HG03025 (cell line): Measurements from ENCODE around the gene PDRG1.
A peak's percentile ranks its signal among the peaks of the same experiment; 100 is the strongest.

ENCODE experiments used
- ATAC-seq: cut with Tn5 transposase; IDR thresholded peaks from one replicate; pipeline ENCODE4 v1.9.1; 2021; ENCODE audit warnings: mild to moderate bottlenecking, moderate library complexity; ENCODE audit not compliant: unreplicated experiment, low FRiP score

PDRG1 gene

DNA sequence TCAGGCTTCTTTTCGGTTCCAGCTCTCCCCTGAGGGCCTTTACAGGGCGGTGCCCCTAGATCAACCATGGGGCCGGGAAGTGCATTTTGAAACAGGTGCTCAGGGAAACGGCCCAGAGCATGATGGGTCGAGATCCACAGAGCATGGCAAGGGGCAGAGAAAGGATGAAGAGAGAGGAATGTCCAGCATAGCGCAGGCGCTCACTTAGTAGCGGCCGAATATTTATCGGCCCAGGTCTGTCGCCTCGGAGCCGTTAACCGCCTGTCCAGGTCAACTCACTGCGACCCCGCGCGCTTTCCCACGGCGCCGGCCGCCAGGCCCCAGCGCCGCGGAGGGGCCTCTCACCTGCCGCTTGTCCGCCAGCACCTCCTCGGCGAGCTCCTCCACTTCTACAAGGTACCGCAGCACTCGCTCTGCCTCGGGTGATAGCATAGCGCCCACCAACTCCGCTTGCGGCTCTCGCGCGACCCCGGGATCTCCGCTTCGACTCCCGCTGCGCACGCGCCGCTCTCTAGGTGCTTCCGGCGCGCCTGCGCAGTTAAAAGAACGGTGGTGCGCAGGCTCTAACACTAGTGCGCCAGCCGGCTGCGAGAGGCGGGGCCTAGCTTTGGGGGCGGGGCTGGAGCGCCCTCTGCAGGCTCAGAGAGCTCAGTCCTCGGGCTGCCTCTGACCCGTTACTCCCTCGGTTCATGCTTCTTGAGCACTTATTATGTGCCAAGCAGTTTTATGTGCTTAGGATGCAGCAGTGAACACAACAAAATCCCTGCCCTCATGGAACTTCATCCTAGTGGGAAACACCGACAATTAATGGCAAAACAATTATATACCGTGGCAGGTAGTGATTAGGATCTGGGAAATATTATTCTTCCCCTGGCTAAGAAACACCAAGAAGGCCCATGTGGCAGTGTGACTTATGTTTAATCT is at the start of gene PDRG1:
Gene PDRG1 (minus strand): TSS at position 517 of the 924 bp plus-strand sequence. CDS start 85 bp downstream, at position 432.
- ATAC-seq: peak; percentile 81

DNA sequence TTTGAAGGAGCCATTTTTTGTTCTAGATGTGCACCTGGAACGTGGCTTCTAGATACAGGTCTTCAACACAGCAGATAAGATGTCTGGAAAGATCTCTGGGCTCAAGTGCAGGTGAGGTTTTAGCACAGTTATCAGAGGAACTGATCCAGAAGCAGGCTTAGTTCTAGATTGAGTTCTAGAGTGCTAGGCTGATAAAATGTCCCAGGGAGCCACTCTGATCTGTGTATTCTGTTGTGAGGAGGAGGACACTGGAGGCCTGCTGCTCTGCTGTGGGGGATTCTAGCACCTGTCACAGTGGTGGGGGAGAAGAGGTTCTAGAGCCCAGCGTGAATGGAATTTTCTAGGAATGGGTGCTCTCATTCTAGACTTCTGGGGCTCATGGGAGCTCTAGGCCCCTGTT is 46.4 kb upstream of the PDRG1 start:
- ATAC-seq: no peak

DNA sequence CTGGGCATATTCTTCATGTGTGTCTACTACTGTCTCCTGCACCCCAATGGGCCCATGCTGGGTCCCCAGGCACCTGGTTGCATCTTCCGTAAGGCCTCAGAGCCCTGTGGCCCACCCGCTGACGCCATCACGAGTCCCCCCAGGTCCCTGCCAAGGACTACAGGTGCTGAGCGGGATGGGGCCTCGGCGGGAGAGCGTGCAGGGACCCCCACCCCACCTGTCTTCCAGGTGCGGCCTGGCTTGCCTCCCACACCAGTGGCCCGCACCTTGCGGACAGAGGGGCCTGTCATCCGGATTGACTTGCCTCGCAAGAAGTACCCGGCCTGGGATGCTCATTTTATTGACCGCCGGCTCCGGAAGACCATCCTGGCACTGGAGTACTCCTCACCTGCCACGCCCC is 45.1 kb upstream of the PDRG1 start:
- ATAC-seq: no peak

DNA sequence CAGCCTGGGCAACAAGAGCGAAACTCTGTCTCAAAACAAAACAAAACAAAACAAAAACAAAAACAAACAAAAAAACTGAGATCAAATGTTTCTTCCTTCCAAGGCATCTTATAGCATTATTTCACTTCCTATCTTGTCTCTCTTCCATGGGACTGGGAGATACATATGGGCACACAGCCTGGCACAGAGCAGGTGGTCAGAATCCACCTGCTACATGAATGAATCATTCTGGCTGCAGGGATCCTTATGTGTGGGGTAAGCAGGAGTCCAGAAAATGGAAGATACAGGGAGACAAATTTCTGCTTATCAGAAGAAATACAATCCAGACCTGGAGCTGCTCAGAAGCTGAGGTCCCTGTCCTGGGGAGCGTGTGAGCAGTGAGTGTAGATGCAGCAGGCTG is 40.2 kb upstream of the PDRG1 start:
- no peak for ATAC-seq

DNA sequence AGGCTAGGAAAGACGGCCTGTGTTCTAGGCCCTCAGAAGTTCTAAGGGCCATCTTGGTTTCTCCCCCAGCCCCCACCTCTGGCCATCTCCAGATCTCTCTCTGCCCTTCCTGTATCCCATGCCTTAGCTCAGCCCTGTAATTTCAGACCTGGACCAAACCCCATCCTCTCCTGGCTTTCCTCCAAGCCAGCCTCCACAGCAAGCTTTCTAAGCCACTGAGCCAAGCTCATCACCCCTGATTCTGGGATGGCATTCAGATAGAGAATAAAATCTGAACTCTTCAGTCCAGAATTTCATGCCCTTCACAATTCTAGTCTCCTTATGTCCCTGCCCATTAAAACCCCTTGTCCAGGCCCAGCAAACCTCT is 39.5 kb upstream of the PDRG1 start:
- no peak for ATAC-seq

DNA sequence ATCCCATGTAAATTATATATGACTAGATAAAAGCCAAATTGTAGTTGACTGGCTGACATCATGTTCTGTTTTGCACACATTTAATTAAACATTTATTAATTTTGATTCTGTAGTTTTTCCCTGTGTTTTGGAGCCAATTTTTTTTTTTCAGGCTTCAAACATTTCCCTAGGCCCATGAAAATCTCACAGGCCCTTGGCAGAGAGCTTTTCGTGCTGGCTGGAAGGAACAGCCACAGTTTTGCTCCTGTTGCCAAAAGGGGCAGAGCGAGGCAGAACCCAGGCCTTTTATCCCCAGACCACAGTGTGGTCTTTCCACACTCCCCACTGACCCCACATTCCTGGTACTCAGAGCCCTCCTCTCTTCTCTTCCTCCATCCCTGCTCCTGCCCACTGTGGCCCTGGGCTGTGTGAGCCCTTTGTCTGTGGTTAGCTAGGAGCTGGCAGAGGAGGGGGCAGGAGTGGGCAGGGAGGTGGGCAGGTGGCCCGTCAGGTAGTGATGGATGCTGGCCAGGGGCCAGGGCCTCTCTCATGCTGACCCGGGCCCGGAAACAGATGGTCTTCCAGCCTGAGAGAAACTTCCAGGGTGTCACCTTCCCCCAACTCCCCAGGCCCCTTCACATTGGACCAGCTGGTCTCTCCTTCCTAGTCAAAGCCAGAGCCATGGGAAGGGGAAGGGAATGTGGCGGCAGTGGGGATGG is 38.9 kb upstream of the PDRG1 start:
- no peak for ATAC-seq

DNA sequence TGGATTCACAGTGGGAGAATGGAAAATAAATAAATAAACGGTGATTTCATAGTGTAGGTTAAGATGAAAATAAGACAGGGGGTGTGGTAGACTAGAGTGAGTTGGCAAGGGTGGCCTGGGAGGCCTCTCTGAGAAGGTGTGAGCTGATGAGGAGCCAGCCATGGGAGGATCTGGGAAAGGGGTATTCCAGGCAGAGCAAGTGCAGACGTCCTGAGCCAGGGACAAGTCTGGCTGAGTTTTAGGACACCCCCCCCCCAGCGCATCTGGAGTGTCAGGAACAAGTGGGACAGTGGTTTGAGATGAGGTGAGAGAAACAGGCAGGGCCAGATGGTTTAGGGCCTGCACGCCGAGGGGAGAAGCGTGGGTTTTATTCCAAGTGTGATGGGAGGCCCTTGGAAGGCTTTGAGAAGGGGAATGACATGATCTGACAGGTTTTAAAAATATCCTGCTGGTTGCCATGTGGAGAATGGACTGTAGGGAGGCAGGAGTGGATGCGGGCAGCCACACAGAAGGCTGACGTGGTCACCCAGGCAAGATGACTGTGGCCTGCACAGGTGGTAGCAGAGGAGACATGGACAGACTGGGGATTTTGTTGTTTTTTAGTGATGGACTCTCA is 37.3 kb upstream of the PDRG1 start:
- no peak for ATAC-seq

DNA sequence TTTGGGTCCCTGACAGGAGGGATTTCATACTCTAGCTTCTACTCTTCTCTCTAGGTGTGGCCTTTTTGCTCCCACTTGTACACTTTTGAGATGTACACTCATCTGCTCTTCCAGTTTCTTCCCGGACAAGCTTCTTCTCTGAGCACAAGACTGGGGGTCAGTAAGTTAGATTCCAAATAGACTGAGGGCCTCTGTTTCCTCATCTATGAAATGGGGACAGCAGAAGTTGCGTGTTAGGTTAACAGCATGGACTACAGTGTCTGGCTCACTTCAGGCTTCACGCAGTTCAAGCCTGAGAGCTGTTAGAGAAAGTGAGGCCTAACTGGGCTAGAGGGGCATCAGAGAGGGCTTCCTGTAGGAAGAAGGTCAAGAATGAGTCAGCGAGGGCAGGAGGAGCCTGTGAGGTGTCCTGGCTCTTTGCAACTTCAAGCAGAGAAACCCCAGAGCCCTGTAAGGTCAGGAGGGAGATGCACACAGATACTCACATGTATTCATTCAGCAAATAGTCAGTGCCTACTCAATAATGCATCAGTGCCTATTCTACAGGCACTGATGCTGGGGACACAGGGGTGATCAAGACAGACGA is 36.7 kb upstream of the PDRG1 start:
- no peak for ATAC-seq

DNA sequence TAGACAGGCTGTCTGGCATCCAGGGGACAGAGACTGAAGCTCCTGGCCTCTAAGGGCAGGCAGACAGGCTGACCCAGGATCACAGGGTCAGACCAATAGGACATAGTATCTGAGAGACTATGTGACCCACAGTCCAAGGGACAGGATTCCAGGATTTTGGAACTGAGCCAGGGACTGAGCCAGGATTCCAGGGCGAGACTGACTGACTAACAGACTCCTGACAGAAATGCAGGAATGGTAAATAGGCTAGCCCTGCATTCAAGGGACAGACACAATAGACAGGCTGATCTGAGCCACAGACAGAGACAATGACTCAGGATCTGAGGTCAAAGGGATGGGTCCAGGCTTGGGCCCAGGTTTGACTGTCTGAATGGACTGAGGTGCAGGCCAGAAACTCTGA is 35.9 kb upstream of the PDRG1 start:
- no peak for ATAC-seq

DNA sequence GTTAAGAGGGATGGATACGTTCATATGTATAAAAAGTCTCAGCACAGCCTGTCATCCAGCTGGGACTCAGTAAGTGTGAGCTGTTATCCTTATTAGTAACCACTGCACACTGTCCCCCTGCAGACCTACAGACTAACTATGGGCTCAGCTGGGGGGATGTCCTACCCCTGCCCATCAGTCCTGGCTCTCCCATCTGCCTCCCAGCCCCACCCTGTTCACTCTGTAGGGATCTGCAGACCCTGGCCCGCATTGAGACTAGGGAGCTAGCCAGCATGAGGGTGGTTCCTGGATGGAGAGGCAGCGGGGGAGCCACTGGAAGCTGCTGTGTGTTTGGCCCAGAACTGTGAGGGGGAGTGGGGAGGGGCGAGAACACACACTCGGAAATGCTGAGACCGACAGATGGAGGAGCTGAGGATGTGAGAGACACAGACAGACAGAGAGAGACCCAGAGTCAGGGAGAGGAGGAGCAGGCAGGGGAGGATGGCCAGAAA is 33.2 kb upstream of the PDRG1 start:
- no peak for ATAC-seq

DNA sequence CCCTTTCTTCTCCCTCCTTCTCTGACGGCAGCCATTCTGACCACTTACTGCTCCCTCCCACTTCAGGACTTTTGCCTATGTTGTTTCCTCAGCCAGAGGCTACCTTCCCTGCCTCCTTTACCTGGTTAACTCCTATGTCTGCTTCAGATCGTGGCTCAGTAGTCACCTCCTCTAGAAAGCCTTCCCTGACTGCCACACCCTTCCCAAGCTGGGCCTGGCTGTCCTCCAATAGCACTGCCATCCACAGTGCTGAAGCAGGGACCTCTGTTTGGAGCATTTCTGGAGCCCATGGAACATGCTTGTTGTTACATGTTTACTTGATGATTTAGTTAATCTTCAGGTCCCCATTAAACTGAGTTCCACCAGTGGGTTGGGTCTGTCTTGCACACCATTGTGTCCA is 29.9 kb upstream of the PDRG1 start:
- no peak for ATAC-seq

DNA sequence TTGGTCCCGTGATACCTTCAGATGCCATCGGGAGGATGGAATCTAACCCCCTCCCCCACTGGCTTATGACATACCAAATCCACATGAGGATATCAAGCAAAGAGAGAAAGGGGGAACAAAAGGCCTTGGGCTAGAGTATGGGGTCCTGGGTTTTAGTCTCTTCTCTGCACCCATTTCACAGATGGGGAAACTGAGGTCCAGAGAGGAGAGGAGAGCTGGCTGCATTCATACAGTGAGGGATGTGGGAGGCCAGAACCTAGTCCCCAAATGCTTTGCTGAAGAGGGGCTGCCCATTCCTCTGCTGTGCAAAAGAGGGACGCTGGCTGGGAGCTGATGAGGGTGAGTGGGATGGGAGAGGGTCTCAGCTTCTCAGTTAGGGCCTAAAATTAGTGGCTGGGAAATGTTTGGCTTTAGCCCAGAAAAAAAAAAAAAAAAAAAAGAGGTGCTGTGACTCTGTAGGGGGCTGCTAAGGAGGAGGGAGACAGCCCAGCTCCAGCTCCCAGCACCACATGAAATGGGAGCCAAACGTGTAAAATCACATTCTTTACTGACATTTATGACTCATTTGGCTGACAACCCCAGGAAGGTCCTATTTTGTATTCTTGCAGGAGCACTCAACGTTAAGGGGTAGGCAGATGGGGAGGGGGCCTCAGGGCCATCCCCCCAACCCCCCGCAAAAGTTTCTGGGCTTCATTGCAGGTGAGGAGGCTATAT is 28.0 kb upstream of the PDRG1 start:
- ATAC-seq: no peak

DNA sequence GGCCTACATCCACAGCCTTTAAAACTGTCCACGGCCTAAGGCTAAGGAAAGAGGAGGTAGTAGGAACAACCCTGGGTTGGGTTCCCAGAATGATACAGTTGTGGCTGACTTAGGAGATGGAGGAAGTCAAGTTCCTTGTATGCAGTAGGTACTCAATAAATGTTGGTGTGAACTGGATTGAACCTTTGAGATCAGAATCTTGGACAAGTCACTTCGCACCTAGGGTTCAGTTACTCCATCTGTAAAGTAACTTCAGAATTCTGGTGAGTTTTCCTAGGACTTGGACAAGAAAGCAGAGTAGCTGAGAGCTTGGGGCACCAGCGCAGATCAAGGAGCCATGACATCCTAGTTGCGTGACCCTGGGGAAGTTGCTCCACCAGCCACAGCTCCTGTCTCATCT is 25.2 kb upstream of the PDRG1 start:
- no peak for ATAC-seq

DNA sequence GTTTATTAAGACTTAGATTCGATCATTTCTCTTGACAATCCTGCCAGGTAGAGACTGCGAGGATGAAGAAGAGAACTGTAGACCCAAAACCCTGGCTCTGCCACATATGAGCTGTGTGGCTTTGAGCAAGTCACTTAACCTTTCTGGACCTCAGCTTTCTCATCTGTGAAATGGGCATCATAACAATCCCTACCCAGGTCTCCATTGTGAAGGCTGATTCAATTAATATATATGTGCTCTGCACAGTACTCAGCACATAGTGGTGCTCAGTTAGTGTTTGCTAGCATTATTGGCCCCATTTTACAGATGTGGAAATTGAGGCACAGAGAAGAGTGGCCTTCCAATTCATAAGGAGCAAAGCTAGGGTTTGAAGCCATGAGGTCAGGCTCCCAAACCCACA is 24.0 kb upstream of the PDRG1 start:
- no peak for ATAC-seq

DNA sequence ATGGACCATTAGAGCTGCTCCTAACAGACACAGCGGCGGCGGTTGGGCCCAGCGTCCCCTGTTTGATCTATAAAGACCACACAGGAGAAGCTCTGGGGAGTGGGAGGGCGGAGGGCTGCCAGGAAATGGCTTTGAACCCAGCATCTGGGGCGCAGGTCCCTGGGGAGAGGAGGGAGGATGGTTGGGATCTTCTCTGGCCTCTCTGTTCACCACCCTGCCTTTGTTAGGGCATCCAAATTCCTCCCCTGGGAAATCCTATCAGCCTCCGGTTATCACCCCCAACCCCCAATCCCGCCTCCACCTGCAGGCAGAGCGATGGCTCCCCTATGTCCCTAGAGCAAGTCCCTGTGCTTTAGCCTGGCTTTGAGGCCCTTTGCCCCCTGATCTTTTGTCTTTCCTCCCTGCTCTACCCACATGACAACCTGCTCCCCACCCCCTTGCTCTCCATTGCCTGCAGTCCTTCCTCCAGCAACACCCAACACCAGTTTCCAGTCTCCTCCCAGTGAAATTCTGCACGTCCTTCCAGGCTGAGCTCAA is 23.2 kb upstream of the PDRG1 start:
- ATAC-seq: no peak

DNA sequence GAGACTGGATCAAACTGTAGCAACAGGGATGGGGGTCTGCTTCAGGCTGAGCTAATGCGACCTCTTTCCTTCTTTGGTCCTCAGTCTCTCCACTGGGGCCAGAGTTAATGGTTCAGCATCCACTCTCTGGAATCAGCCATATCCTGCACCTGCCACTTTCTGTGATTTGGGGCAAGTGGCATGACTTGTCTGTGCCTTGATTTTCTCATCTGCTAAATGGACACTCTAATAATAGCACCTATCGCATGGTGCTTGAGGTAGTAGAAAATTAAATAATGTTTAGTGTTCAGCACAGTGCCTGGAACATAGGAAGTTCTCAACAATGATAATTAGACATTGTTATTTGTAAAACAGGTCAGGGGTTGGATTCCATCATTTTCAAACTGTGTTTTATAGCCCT is 22.4 kb upstream of the PDRG1 start:
- no peak for ATAC-seq

DNA sequence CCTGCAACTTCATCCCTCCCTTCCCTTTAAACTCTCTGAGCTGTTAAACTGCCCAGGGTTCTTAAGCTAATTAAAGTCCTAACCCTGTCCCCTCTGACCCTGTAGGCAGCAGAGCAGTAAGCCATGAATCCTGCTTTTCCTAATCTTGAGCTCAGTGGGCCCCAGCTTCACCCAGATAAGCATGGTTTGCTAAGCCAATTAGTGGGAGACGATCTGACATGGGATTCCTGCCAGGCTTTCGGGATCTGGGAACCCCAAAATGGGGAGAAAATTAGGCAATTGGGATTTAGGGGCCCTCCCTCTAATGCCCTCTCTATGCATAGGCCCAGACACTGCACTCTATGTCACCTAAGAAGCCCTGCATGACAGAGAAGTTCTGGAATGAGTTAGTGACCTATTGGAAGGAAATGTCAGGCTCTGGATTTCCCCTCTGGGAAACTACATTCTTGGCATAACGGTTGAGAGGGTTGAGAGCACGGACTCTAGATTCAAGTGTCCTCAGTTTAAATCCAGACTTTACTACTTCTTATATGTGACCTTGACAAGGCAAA is 20.7 kb upstream of the PDRG1 start:
- ATAC-seq: no peak

DNA sequence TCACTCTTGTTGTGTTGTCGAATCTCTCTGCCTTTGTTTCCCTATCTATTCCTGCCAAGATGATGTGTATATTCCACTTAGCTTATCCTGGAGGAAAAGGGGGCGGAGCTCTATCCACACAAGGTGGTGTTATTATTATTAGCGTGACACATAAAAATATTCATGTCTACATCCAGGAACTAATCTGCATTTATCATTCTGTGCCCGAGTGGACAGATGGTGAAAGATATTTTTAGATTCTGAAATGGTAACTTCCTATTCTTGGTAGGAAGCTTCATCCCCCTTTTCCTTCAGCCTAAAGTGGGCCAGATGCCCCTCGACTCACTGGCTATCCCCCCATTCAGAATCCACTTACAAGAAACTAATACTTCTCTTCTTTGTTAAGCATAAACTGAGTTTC is 18.1 kb upstream of the PDRG1 start:
- no peak for ATAC-seq

DNA sequence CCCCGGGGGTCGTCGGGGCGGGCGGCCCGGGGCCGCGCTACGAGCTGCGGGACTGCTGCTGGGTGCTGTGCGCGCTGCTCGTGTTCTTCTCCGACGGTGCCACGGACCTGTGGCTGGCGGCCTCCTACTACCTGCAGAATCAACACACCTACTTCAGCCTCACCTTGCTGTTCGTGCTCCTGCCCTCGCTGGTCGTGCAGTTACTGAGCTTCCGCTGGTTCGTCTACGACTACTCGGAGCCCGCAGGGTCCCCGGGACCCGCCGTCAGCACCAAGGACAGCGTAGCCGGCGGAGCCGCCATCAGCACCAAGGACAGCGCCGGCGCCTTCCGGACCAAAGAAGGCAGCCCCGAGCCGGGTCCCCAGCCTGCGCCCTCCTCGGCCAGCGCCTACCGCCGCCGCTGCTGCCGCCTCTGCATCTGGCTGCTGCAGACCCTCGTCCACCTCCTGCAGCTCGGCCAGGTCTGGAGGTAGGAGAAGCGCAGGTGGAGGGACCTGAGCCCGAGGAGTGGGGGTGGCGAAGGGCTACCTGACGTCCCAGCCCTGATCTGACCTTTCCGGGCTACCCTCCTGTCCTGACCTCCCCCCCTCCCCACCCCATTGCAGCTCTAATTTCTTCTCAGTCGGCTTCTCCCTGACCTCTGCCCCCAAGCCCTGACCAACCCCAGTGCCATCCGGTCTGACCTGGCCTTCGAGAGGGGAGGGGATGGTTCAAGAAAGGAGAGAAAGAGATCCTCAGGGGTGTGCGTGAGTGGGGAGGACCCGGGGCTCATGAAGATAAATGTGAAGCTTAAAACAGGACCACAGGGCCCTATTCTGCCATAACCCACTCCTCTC is 16.7 kb upstream of the PDRG1 start:
- ATAC-seq: no peak
